Bronchial epithelial cell (primary cell): ENCODE measurements around the gene ABCC1. TPM values are rescaled to one million over a fixed set of nuclear protein-coding genes. Genes with fewer than 3 reads are reported as not detected.

ENCODE experiments used
- DNase-seq: peaks from one replicate; pipeline ENCODE4 v3.0.0-alpha.2; 2010; ENCODE audit warnings: low read depth
- FAIRE-seq: peaks from 2 replicates; lab custom pipeline; 2011; peaks lifted over from hg19 to GRCh38; lab: Jason Lieb, UNC
- H3K27me3 ChIP-seq: 2 replicates; pipeline ENCODE4 v1.5.1; 2011; ENCODE audit warnings: low read length; ENCODE audit not compliant: control insufficient read depth, insufficient read depth
- H3K36me3 ChIP-seq: 2 replicates; pipeline ENCODE4 v1.5.1; 2011; ENCODE audit warnings: low read length; ENCODE audit not compliant: control insufficient read depth, insufficient read depth
- H3K4me3 ChIP-seq: 2 replicates; pipeline ENCODE4 v1.5.1; 2011; ENCODE audit warnings: mild to moderate bottlenecking, low read depth, low read length, control low read depth
- total RNA-seq: library from RNA; depleted of rRNA; stranded (reverse); fragments of >200 nt; gene quantifications from 2 replicates; pipeline ENCODE4 v1.2.1, GENCODE V29; 2014
- TF ChIP-seq, protein P1 (sequence below): IDR thresholded peaks from 2 replicates; pipeline ENCODE4 v1.5.1; 2011; ENCODE audit warnings: mild to moderate bottlenecking, moderate library complexity, low read length, control low read depth, inconsistent platforms; ENCODE audit not compliant: insufficient read depth, severe bottlenecking

ABCC1 gene
- total RNA-seq: 31.3 and 69.1 TPM in 2 replicates

DNA sequence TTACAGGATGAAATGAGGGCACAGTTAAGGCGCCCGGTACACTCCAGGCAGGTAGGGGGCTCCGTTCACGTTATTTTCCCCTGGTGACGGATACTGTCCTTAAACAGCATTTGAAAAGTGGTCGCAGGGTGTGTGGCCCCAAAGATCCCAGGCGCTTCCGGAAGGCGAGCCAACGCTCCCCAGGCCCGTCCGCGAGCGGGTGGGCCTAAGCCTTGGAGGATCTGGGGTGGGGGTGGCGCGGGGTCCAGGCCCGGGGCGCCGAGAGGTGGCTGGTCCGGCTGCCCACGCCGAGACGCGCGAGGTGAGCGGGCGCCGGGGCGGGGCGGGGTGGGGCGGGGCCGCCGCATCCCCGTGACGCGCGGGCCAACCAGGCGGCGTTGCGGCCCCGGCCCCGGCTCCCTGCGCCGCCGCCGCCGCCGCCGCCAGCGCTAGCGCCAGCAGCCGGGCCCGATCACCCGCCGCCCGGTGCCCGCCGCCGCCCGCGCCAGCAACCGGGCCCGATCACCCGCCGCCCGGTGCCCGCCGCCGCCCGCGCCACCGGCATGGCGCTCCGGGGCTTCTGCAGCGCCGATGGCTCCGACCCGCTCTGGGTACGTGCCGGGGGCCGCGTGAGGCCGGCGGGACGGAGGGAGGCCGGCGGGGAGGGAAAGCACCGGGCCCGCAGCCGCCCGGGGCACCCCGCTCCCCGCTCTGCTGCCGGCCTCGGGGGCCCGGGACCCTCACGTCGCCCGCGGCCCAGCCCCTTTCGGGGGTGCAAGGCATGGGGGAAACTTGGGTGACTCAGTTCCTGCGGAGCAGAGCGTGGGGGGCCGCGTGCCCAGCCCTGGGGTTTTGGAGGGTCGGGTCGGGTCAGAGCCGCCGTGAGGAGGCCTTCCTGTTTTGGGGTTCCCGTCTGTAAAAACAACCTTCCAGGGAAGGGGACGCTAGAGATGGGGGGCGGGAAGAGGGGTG is at the start of gene ABCC1:
TSS of gene ABCC1 (plus strand) at position 407 of the 951 bp plus-strand sequence. CDS start at position 543, 136 bp downstream.
- Histone ChIP-seq H3K4me3 (peak within 1 kb of the TSS; percentile 68), H3K36me3 (no peaks in the 10 kb centered on the region), H3K27me3 (no peaks in the 10 kb centered on the region)
- FAIRE-seq (no peak), DNase-seq (no peak)
- TF ChIP-seq, protein P1, sequence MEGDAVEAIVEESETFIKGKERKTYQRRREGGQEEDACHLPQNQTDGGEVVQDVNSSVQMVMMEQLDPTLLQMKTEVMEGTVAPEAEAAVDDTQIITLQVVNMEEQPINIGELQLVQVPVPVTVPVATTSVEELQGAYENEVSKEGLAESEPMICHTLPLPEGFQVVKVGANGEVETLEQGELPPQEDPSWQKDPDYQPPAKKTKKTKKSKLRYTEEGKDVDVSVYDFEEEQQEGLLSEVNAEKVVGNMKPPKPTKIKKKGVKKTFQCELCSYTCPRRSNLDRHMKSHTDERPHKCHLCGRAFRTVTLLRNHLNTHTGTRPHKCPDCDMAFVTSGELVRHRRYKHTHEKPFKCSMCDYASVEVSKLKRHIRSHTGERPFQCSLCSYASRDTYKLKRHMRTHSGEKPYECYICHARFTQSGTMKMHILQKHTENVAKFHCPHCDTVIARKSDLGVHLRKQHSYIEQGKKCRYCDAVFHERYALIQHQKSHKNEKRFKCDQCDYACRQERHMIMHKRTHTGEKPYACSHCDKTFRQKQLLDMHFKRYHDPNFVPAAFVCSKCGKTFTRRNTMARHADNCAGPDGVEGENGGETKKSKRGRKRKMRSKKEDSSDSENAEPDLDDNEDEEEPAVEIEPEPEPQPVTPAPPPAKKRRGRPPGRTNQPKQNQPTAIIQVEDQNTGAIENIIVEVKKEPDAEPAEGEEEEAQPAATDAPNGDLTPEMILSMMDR: no peak

DNA sequence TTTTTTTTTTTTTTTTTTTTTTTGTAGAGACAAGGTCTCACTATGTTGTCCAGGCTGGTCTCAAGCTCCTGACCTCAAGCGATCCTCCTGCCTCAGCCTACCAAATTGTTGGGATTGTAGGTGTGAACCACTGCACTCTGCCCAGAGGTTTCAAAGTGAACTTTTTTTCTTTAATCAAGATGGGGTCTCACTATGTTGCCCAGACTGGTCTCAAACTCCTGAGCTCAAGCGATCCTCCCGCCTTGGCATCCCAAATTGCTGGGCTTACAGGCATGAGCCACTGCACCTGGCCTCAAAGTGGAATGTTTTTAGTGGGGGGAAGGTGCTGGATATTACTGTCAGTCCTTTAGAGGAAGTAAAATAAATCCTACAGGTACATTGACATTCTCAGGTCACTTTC is 49.1 kb upstream of the ABCC1 start:
- no peaks in the 10 kb centered on the region for H3K36me3 ChIP-seq
- no peak overlapping the region for H3K4me3 ChIP-seq
- FAIRE-seq: no peak
- no peak for DNase-seq
- TF ChIP-seq, protein P1: no peak
- no peaks in the 10 kb centered on the region for H3K27me3 ChIP-seq

DNA sequence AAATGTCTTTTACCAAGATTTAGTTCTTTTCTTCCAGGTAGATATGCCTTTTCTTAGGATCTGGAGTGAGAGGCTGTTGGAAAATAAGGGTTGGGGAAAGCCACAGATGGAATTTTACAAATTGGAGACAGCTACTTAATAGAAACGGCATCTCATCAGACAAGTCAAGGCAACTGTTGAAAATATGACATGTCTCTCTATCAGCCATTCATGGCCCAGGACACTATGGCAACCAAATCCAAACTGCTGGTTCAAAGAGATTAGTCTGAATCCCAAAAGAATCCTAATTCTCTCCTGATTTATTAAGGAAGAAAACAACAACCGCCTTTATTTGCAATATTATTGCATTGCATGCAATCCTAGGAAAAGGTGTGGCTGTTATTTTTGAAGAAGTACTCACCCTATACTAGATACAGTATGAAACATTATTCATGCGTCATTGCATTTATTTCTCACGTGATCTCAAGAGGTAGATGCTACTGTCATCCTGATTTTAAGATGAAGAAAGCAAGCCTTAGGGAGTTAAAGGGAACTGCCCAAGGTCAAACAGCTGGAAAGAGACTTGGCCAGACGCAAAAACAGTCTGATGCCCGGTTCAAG is 48.4 kb upstream of the ABCC1 start:
- FAIRE-seq (no peak), DNase-seq (peak; percentile 80)
- H3K4me3 ChIP-seq: no peak overlapping the region
- no peaks in the 10 kb centered on the region for H3K27me3 ChIP-seq
- TF ChIP-seq, protein P1: no peak
- H3K36me3 ChIP-seq: no peaks in the 10 kb centered on the region

DNA sequence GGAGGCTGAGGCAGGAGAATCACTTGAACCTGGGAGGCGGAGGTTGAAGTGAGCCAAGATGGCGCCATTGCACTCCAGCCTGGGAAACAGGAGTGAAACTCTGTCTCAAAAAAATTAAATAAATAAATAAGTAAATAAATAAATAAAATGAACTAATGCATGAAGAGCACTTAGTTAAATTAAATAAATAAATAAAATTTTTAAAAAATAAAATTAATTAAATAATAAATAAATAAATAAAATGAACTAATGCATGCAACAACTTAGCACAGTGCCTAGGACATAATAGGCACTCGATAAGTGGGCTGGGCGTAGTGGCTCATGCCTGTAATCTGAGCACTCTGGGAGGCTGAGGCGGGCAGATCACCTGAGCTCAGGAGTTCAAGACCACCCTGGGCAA is 45.5 kb upstream of the ABCC1 start:
- H3K27me3 ChIP-seq: no peaks in the 10 kb centered on the region
- no peak for FAIRE-seq

GRCh38 chr16:15906439-15906838 is 43.0 kb upstream of the ABCC1 start:
- Histone ChIP-seq H3K36me3 (no peaks in the 10 kb centered on the region), H3K27me3 (no peaks in the 10 kb centered on the region), H3K4me3 (no peak overlapping the region)
- FAIRE-seq (no peak), DNase-seq (no peak)
- TF ChIP-seq, protein P1: no peak

More for the DNA sequence above, 45.5 kb upstream of the ABCC1 start:
- no peak for DNase-seq
- TF ChIP-seq, protein P1: no peak
- Histone ChIP-seq H3K36me3 (no peaks in the 10 kb centered on the region), H3K4me3 (no peak overlapping the region)
